ENCODE data around the gene PTCD3. TPM values are rescaled to one million over a fixed set of nuclear protein-coding genes. Genes with fewer than 3 reads are reported as not detected.

PTCD3 gene
- 100 to 1,000 TPM in 1 of 2 donors, 10 to 100 TPM in 1; 70.7 to 129 TPM for total RNA-seq

GRCh38 chr2:86105969-86106945 lies at the start of gene PTCD3:
Gene PTCD3 (plus strand): TSS chr2:86106235. CDS start chr2:86106248, 13 bp downstream.
- H3K27ac ChIP-seq = peak within 1 kb of the TSS; percentile 77 to 83
- H3K27me3 ChIP-seq (replicated peaks; ENCODE audit: insufficient read depth) = no peaks in the 10 kb centered on the region
- H3K4me3 ChIP-seq = peak within 1 kb of the TSS; percentile 97
- peaks cover 9% of the 10 kb centered on the region for H3K36me3 ChIP-seq
- peaks cover 14 to 33% of the 10 kb centered on the region in 2 donors for H3K4me1 ChIP-seq (ENCODE audit: control insufficient read depth in 1 of 2, low read depth in 2 of 2)
- ATAC-seq (ENCODE audit: insufficient number of reproducible peaks, low FRiP score, low read depth) = peak; percentile 95
- DNase-seq (ENCODE audit: low spot score) = peak; percentile 80
- TF ChIP-seq, protein P1, sequence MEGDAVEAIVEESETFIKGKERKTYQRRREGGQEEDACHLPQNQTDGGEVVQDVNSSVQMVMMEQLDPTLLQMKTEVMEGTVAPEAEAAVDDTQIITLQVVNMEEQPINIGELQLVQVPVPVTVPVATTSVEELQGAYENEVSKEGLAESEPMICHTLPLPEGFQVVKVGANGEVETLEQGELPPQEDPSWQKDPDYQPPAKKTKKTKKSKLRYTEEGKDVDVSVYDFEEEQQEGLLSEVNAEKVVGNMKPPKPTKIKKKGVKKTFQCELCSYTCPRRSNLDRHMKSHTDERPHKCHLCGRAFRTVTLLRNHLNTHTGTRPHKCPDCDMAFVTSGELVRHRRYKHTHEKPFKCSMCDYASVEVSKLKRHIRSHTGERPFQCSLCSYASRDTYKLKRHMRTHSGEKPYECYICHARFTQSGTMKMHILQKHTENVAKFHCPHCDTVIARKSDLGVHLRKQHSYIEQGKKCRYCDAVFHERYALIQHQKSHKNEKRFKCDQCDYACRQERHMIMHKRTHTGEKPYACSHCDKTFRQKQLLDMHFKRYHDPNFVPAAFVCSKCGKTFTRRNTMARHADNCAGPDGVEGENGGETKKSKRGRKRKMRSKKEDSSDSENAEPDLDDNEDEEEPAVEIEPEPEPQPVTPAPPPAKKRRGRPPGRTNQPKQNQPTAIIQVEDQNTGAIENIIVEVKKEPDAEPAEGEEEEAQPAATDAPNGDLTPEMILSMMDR (IDR thresholded peaks at IDR 0.05) = no peak
- H3K9me3 ChIP-seq = no peaks in the 10 kb centered on the region

GRCh38 chr2:86056590-86057331 lies 49.3 kb upstream of the PTCD3 start:
- H3K4me1 ChIP-seq (ENCODE audit: control insufficient read depth in 1 of 2, low read depth in 2 of 2) = peaks cover 6 to 12% of the 10 kb centered on the region in 2 donors
- H3K27ac ChIP-seq = no peak overlapping the region
- ATAC-seq (ENCODE audit: insufficient number of reproducible peaks, low FRiP score, low read depth) (no peak), DNase-seq (ENCODE audit: low spot score) (no peak)
- TF ChIP-seq, protein P1 (IDR thresholded peaks at IDR 0.05) = no peak
- H3K4me3 ChIP-seq = no peak overlapping the region
- H3K36me3 ChIP-seq = peaks cover 21% of the 10 kb centered on the region
- H3K27me3 ChIP-seq (replicated peaks; ENCODE audit: insufficient read depth) = no peaks in the 10 kb centered on the region
- no peaks in the 10 kb centered on the region for H3K9me3 ChIP-seq

DNA sequence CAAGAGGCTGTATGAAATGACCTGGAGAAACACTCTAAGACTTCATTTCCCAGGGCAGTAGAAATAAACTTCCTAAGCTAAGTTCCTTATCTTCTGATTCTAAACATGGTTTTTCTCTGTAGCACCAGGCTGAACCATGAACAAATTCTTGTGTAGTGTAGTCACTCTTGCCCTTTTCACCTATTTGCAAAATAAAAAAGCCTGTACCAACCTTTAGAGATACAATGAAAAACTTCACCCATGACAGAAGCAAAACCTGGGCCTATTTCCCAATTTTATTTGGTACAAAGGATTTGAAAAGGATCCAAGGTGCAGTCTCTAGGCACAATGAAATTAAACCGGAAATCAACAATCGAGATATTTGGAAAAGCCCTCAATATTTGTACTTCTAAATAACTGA lies 44.0 kb upstream of the PTCD3 start:
- DNase-seq (ENCODE audit: low spot score) (no peak), ATAC-seq (ENCODE audit: insufficient number of reproducible peaks, low FRiP score, low read depth) (no peak)
- Histone ChIP-seq H3K9me3 (no peaks in the 10 kb centered on the region), H3K4me1 (ENCODE audit: control insufficient read depth in 1 of 2, low read depth in 2 of 2) (peaks cover 12 to 37% of the 10 kb centered on the region in 2 donors), H3K4me3 (no peak overlapping the region), H3K27ac (peak overlapping the region; percentile 0 to 40), H3K27me3 (replicated peaks; ENCODE audit: insufficient read depth) (no peaks in the 10 kb centered on the region), H3K36me3 (no peaks in the 10 kb centered on the region)
- TF ChIP-seq, protein P1 (IDR thresholded peaks at IDR 0.05) = no peak

GRCh38 chr2:86064006-86064405 lies 42.0 kb upstream of the PTCD3 start:
- ATAC-seq (ENCODE audit: insufficient number of reproducible peaks, low FRiP score, low read depth) = no peak
- peaks cover 5% of the 10 kb centered on the region for H3K36me3 ChIP-seq
- H3K27ac ChIP-seq = peak overlapping the region in 1 of 2 donors; percentile 8

More at GRCh38 chr2:86064006-86064405, 42.0 kb upstream of the PTCD3 start:
- TF ChIP-seq, protein P1 (IDR thresholded peaks at IDR 0.05) = no peak
- Histone ChIP-seq H3K4me3 (no peak overlapping the region), H3K4me1 (ENCODE audit: control insufficient read depth in 1 of 2, low read depth in 2 of 2) (peaks cover 12 to 37% of the 10 kb centered on the region in 2 donors), H3K9me3 (no peaks in the 10 kb centered on the region), H3K27me3 (replicated peaks; ENCODE audit: insufficient read depth) (no peaks in the 10 kb centered on the region)
- no peak for DNase-seq (ENCODE audit: low spot score)

All from thoracic aorta (tissue), 2 donors.